Keratinocyte (primary cell): Measurements from ENCODE around the gene DNM1L.

Experiments
- EZH2 ChIP-seq: IDR thresholded peaks from one replicate; pipeline ENCODE4 v1.6.1; 2012; ENCODE audit warnings: inconsistent platforms, mild to moderate bottlenecking, low read length, moderate library complexity
- TF ChIP-seq, protein P1 (sequence below), 3 experiments: IDR thresholded peaks in 1 of 3; conservative IDR thresholded peaks in 1 of 3; optimal IDR thresholded peaks in 1 of 3; 2 replicates in 2 of 3; 3 replicates in 1 of 3; pipeline versions ENCODE3 to v1.5.1; 2011; ENCODE audit warnings: low read length in 3 of 3, mild to moderate bottlenecking in 3 of 3, moderate library complexity in 2 of 3, control low read depth in 1 of 3, inconsistent platforms in 1 of 3; ENCODE audit not compliant: insufficient read depth in 2 of 3; ENCODE audit errors: extremely low read depth in 1 of 3

DNA sequence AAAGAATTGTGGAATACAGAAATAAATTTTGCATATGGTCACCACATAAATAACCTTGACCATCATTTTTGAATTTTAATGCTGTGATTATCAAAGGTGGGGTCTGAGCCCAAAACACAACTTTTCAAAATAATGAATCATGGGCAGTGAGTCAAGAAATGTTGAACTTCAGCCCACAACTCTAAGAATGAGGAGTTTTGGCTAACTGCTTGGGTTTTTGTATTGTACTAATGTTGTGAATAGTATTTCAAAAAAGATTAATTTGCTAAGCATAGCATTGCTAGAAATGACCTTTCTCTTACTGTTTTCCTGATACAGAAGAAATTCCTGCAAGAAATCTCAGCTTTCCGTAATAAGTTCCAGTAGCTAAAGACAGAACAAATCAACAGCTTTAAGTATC is 101.0 kb downstream of the DNM1L start:
- TF ChIP-seq EZH2: no peak
- TF ChIP-seq, protein P1, sequence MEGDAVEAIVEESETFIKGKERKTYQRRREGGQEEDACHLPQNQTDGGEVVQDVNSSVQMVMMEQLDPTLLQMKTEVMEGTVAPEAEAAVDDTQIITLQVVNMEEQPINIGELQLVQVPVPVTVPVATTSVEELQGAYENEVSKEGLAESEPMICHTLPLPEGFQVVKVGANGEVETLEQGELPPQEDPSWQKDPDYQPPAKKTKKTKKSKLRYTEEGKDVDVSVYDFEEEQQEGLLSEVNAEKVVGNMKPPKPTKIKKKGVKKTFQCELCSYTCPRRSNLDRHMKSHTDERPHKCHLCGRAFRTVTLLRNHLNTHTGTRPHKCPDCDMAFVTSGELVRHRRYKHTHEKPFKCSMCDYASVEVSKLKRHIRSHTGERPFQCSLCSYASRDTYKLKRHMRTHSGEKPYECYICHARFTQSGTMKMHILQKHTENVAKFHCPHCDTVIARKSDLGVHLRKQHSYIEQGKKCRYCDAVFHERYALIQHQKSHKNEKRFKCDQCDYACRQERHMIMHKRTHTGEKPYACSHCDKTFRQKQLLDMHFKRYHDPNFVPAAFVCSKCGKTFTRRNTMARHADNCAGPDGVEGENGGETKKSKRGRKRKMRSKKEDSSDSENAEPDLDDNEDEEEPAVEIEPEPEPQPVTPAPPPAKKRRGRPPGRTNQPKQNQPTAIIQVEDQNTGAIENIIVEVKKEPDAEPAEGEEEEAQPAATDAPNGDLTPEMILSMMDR (optimal IDR thresholded peaks at IDR 0.05 in 1 of 3, IDR thresholded peaks at IDR 0.05 in 1 of 3, conservative IDR thresholded peaks at IDR 0.05 in 1 of 3; ENCODE audit: extremely low read depth in 1 of 3, insufficient read depth in 2 of 3, low read length in 3 of 3): no peak
